ENCODE results near the gene ACAP2.

Gene ACAP2

DNA sequence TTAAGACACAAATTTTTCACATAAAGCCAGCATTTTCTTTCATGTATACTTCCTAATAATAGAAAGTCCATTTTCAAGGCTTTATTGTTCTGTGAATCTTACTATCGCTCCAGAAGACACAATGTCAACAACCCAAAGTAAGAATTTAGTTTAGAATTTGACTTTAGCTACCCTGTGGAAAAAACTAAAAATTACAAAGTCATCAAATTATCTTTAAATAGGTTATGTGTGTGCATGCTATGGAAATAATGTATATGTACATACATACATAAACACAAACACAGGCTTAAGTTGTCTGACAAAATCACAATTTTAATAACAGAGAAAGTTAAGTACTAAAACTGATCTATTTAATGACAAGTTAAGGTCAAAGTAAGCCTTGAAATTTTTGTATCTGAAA, 151.7 kb downstream of the ACAP2 start:
- TF ChIP-seq GATA2 (IDR thresholded peaks at IDR 0.05; ENCODE audit: low read depth, low read length), result no peak
- TF ChIP-seq GATA3 (IDR thresholded peaks at IDR 0.05; ENCODE audit: low read depth, low read length), result no peak

DNA sequence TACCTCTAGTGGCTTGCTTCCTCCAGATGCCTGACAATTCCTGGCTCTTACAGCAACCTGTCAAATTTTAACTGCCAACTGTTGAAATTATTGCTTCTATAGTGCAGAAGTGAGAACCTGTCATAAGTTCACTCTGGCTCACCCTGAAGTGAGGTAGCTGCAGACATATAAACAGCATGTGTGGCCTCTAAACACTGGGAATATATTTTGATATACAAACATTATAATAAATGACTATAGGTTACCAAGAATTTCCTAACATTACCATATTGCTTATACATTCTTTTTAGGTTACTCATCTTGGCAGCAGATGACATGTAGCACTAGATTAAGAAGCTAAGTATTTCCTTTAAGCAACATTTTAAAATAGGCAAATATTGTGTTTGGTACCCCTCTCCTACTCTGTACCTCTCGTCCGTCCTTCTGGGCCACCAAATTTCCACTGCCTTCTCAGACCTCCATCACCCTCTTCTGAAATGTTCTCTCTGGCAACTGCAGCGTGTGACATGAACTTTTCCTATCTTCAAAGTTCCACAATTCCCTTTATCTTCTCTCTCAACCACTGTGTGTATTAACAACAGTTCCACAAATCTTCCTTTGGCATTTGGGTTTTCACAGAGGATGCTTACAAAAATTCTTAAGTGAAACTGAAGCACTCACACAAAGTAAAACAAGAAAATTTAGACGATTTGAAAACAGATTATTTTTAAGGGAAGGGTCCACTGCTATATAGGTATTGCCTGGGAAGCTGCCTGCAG, 156.5 kb downstream of the ACAP2 start:
- TF ChIP-seq GATA3 (IDR thresholded peaks at IDR 0.05; ENCODE audit: low read depth, low read length), result no peak
- no peak for TF ChIP-seq GATA2 (IDR thresholded peaks at IDR 0.05; ENCODE audit: low read depth, low read length)

DNA sequence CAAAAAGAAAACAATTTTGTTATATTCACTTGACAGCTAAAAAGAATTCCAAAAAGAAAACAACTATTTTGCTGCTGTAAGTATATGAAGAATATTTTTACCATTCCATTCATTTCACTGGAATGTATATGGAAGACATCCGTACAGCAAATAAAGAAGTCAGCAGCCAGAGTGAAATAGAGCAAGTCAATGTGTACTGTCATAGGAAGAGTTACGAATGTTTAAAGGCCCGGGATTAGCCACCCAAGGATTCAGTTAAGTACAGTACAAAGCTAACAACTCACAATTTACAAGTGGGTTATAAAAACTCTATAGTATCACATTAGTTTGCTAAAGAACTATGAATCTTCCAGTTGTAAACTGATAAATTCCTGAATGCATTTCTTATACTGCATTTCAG, 157.4 kb downstream of the ACAP2 start:
- TF ChIP-seq GATA3 (IDR thresholded peaks at IDR 0.05; ENCODE audit: low read depth, low read length) (no peak), GATA2 (IDR thresholded peaks at IDR 0.05; ENCODE audit: low read depth, low read length) (no peak)

DNA sequence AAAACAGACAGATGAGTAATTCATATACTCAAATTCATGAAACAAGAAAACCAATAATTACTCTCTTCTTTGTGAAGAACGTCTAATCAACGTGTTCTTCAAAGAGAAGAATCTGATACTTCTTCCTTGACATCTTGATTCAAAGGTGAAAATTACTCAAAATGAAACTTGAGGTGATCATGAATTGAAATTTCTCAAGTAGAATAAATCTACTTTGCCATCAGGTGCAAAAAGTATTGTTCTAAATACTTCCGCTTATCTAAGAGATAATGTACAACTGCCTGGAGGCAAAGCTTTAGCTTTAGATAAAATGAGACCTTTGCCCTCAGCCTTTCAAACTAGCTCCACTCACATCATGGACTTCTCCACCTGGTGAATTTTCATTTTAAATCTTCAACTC, 158.0 kb downstream of the ACAP2 start:
- TF ChIP-seq GATA2 (IDR thresholded peaks at IDR 0.05; ENCODE audit: low read depth, low read length) (no peak), GATA3 (IDR thresholded peaks at IDR 0.05; ENCODE audit: low read depth, low read length) (no peak)

DNA sequence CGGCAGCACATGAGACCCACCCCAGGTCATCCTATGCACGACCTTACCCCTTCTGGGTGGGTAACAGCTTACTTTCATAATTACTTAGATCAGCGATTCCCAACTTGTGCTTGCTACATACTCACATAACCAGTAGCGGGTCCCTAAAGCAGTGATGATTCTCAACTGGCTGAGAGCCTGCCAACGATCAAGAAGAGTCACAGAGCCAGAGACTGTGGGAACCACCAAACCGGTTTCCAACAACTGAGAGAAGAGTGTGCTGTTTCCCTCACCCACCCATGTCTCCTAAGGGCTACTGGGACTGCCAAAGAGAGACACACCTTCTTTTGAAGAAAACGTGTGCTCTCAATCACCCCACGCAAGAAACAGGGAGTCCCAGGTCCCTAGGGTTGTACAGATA, 159.9 kb downstream of the ACAP2 start:
- TF ChIP-seq GATA2 (IDR thresholded peaks at IDR 0.05; ENCODE audit: low read depth, low read length), result no peak
- no peak for TF ChIP-seq GATA3 (IDR thresholded peaks at IDR 0.05; ENCODE audit: low read depth, low read length)

DNA sequence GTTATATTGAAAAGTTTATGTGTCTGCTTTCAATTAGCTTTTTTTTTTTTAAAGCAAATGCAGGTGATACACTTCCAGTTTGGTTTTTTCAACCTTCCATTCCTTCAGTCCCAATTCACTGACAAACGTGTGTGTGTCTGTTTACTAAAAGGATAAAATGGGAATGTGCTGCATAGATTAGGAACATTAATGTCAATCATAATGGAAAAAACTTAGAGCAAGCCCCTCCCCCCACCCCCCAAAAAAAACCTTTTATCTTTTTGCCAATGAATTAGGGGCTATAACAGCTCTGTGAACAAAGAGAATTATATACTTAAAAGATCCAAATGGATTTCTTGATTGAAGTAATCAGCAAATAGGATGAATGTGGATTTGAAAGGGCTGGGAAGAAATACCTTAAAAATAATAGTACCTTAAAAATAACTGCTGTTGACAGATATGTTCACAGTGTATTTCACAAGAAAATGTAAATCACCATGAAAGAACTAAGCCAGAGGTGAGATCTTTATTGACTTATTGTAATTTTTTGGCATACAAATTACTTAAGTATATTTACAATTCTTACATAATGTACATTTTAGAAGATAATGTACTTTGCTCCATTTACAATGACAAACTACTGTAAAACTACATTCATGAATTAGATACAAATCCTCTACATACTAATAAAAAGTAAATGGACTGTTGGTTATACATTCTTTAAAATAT, 168.4 kb downstream of the ACAP2 start:
- no peak for TF ChIP-seq GATA2 (IDR thresholded peaks at IDR 0.05; ENCODE audit: low read depth, low read length)
- TF ChIP-seq GATA3 (IDR thresholded peaks at IDR 0.05; ENCODE audit: low read depth, low read length), result no peak

DNA sequence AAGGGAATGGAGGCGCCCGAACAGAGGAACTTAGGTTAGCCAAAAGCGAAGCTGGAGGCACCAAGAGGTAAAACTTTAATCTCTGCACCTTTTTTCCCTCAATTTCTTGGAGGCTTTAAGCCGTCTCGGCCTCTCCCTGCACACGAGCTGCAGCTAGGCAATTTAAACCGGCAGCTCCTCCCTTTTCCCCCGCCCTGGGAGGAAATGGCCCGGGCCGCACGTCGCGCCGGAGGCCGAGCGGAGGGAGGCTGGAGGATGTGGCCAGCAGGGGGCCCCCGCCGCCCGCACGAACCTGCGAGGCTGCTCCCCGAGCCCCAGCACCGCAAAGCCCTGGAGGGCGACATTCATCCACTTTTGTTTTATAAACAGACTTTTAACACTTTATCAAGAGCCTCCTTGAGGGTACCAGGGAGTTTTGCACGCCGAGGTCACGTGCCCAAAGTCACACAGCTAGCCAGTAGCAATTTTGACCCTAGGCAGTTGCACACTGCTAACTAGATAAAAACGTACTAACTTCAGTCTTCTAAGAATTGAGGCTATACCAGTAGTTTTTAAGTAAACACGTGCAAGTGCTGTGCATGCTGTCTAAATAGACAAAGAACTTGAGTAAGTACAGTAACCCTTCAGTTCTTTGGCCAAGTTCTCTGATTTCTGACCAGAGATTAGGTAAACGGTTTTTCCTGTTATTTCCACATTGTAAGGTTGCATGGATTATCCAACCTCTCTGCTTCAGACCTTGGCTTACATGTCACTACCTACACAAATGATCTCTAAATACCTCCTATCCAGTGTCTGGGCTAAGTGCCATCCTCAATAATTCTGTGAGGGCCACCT, 171.2 kb downstream of the ACAP2 start:
- TF ChIP-seq GATA2 (IDR thresholded peaks at IDR 0.05; ENCODE audit: low read depth, low read length), result no peak
- TF ChIP-seq GATA3 (IDR thresholded peaks at IDR 0.05; ENCODE audit: low read depth, low read length), result no peak

DNA sequence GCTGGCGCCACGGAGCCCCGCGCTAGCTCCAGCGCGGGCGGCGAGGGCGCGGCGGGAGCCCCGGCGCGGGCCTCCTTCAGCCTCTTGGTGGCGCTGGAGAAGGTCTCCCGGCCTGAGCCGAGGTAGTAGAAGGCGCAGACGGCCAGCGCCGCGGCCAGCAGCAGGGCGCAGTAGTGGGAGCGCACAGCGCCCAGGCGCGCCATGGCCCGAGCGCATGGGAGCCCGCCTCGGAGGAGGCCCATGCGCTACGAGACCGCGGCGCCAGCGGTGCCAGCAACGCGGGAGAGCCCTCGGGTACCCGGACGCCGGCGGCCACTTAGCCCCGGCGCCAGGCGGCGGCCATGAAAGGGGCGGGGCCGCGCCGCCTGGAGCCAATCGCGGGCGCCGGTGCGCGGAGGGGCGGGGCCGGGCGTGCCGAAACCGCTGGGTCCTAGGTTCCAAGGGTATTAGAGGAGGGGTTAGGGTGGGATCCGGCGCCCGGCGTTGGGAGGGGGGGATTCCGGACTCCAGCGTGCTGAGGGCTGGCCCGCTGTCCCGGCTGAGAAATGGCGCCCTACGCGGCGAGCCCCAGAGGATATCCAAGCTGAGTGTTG, 171.9 kb downstream of the ACAP2 start, which contains the start of gene XXYLT1:
Gene XXYLT1 (minus strand): TSS at position 343 of the 593 bp plus-strand sequence. CDS start 101 bp downstream, at position 242.
- TF ChIP-seq GATA3 (IDR thresholded peaks at IDR 0.05; ENCODE audit: low read depth, low read length) (no peak), GATA2 (IDR thresholded peaks at IDR 0.05; ENCODE audit: low read depth, low read length) (0 out of 2 replicates have a peak, but pooled peaks have one; percentile 2)

DNA sequence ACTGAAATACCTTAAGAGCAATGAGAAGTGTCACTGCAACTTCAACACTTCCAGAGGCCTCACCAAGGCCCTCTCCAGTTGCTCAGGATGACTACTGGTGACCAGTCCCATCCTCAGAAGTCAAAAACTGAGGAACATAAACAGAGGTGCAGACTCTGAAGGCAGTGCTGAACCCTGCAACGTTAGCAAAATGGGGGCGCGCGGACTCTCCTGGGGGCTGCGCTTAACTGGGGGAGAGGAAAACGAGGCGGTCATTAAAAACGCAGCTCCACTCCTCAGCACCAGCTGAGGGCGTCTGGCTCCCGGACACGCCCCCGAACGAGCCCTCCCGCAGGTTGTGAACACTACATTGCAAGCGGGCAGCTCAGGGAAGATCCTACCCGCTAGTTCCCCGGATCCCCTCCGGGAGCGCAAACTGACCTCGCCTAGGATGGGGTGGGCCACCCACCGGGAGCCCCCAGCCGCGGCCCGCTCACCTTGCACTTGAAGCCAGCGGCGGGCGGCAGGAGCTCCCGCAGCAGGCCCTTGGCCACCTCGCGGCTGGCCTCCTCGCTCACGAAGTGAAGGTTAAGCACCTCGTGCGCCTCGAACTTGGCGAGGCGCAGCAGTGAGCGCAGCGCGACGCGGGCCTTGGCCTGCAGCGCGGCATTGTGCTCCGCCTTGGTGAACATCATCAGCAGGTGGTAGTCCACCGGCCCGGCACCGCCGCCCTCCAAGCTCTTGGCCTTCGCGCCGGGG, 172.6 kb downstream of the ACAP2 start:
- TF ChIP-seq GATA2 (IDR thresholded peaks at IDR 0.05; ENCODE audit: low read depth, low read length) (no peak), GATA3 (IDR thresholded peaks at IDR 0.05; ENCODE audit: low read depth, low read length) (no peak)

DNA sequence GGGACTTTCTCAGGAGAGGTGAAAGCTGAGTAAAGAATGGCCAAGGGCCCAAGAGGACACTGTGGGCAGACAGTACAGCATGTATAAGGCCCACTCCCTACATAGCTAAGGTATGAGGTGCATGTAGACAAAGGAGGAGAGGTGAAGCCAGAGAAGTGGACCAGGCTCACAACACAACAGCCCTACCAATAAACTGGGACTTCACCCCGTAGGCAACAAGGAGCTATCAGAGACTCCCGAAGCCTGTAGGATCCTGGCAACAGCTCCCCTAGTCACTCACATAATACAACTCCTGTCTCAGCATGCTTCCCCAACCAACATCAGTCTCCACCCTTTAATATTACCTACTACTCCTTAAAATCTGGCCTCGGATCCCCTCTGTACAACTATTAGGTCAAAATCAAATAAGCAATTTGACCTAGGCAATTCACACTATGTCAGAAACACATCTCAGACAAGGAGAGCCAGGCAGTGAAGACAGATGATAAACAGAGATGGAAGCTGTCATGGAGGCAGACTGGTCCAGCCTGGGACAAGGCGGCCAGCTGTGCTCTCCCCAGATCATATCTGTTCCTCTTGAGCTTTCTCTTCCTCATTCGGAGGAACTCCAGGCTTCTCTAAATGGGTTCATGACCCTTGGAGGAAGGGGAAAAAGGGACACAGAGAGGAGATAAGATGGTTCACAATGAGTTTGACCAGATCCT, 173.3 kb downstream of the ACAP2 start:
- no peak; the same call in 1 of the 2 replicates for TF ChIP-seq GATA2 (IDR thresholded peaks at IDR 0.05; ENCODE audit: low read depth, low read length)
- TF ChIP-seq GATA3 (IDR thresholded peaks at IDR 0.05; ENCODE audit: low read depth, low read length), result no peak

DNA sequence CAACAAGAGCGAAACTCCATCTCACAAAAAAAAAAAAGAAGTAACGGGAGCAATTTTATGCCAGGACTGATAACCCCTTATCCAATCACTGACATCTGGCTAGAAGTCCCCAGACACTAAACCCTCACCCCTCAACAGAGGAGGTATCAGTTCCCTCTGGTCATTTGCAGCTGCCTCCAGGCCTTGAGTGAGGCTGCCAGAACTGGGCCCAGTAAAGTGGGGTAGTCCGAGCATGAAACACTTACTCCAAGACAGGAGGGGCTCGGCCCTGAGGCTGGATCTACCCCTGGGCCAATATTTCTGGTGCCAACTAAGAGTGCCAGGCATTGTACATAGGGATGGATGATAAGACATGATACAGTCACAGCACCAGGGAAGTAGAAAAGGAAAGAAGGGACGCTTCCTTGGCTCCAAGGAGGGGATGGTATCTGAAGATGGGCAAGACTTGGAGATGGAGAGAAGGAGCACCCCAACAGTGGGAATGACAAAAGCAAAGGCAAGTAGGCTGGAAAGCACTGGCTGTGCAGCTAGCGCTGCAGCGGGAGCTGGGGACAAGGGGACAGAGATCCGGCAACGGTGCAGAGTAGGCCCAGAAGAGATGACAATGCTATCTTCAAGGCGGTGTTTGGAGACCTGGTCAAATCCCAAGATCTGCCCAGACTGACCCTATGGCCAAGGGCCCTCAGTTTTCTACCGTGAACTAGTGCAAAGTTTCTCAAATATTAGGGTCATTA, 174.1 kb downstream of the ACAP2 start:
- TF ChIP-seq GATA2 (IDR thresholded peaks at IDR 0.05; ENCODE audit: low read depth, low read length) (no peak), GATA3 (IDR thresholded peaks at IDR 0.05; ENCODE audit: low read depth, low read length) (no peak)

DNA sequence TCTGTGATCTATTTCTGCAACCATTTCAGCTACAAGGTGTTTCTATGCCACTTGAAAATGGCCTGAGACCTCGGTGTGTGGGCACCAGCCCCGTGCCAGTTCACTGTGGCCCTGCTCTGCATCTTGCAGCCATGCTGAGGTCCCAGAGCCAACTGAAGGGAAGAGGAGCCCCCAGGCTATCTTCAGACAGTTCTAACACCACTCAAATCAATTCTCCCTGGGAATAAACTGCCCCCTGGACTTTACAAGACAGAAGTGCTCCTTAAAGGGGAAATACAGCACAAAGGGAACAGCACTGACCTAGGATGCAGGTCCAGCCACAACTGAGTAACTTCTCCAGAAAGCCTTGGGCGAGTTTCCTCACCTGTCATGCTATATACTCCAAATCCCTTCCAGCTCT, 175.7 kb downstream of the ACAP2 start:
- TF ChIP-seq GATA3 (IDR thresholded peaks at IDR 0.05; ENCODE audit: low read depth, low read length) (no peak), GATA2 (IDR thresholded peaks at IDR 0.05; ENCODE audit: low read depth, low read length) (no peak)

Measured in SH-SY5Y (cell line).